HL-60 (cell line): ENCODE data around the gene ATP2B1.

Experiments used
- TF ChIP-seq, protein P1 (sequence below): IDR thresholded peaks from 2 replicates; pipeline ENCODE4 v1.6.1; 2012; ENCODE audit warnings: low read depth; ENCODE audit not compliant: insufficient replicate concordance
- TF ChIP-seq, protein P2 (sequence below): IDR thresholded peaks from one replicate; pipeline ENCODE4 v1.5.1; 2011; ENCODE audit warnings: low read length, control low read depth, inconsistent platforms; ENCODE audit not compliant: insufficient read depth

GRCh38 chr12:89679631-89680030, 29.0 kb downstream of the ATP2B1 start:
- TF ChIP-seq, protein P1, sequence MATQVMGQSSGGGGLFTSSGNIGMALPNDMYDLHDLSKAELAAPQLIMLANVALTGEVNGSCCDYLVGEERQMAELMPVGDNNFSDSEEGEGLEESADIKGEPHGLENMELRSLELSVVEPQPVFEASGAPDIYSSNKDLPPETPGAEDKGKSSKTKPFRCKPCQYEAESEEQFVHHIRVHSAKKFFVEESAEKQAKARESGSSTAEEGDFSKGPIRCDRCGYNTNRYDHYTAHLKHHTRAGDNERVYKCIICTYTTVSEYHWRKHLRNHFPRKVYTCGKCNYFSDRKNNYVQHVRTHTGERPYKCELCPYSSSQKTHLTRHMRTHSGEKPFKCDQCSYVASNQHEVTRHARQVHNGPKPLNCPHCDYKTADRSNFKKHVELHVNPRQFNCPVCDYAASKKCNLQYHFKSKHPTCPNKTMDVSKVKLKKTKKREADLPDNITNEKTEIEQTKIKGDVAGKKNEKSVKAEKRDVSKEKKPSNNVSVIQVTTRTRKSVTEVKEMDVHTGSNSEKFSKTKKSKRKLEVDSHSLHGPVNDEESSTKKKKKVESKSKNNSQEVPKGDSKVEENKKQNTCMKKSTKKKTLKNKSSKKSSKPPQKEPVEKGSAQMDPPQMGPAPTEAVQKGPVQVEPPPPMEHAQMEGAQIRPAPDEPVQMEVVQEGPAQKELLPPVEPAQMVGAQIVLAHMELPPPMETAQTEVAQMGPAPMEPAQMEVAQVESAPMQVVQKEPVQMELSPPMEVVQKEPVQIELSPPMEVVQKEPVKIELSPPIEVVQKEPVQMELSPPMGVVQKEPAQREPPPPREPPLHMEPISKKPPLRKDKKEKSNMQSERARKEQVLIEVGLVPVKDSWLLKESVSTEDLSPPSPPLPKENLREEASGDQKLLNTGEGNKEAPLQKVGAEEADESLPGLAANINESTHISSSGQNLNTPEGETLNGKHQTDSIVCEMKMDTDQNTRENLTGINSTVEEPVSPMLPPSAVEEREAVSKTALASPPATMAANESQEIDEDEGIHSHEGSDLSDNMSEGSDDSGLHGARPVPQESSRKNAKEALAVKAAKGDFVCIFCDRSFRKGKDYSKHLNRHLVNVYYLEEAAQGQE, result no peak
- TF ChIP-seq, protein P2, sequence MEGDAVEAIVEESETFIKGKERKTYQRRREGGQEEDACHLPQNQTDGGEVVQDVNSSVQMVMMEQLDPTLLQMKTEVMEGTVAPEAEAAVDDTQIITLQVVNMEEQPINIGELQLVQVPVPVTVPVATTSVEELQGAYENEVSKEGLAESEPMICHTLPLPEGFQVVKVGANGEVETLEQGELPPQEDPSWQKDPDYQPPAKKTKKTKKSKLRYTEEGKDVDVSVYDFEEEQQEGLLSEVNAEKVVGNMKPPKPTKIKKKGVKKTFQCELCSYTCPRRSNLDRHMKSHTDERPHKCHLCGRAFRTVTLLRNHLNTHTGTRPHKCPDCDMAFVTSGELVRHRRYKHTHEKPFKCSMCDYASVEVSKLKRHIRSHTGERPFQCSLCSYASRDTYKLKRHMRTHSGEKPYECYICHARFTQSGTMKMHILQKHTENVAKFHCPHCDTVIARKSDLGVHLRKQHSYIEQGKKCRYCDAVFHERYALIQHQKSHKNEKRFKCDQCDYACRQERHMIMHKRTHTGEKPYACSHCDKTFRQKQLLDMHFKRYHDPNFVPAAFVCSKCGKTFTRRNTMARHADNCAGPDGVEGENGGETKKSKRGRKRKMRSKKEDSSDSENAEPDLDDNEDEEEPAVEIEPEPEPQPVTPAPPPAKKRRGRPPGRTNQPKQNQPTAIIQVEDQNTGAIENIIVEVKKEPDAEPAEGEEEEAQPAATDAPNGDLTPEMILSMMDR, result no peak
